GM18520 (cell line): ENCODE measurements around the gene SLC6A13.

ENCODE experiments used
- ATAC-seq: cut with Tn5 transposase; IDR thresholded peaks from one replicate; pipeline ENCODE4 v1.9.1; 2021; ENCODE audit not compliant: unreplicated experiment

SLC6A13 gene

DNA sequence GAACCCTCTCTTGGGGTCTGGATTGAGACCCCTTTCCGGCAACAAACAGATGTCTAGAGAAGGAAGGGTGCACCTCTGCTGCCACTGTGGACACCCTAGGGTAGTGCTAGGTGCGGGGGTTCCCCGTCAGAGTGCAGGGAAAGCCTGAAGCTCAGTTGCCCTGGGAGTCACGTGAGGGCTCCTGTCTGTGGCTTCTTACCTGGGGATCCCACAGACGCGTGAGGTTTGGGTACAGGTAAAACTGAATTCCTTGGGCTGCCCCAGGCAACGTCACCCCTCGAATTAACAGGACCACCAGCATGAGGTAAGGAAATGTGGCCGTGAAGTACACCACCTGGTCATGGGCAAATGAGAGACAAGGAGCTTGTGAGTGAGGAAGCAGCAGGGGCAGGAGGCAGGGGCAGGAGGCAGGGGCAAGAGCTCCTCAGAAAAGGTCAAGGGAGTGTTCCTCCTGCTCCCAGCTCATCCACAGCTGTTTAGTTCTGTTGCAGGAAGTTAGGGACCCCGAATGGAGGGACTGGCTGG is 27.7 kb downstream of the SLC6A13 start:
- no peak for ATAC-seq

DNA sequence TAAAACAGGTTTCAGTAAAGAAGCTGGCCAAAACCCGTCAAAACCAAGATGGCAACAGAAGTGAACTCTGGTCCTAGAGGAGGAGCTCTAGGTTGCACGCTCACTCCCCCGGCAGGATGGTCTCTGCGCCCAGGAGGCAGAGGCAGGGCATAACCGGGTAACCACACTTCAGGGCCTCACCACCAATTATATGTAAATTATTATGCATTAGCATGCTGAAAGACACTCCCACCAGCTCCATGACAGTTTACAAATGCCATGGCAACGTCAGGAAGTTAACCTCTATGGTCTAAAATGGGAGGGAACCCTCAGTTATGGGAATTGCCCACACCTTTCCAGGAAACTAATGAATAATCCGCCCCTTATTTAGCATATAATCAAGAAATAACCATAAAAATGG is 28.6 kb downstream of the SLC6A13 start:
- ATAC-seq, result no peak

DNA sequence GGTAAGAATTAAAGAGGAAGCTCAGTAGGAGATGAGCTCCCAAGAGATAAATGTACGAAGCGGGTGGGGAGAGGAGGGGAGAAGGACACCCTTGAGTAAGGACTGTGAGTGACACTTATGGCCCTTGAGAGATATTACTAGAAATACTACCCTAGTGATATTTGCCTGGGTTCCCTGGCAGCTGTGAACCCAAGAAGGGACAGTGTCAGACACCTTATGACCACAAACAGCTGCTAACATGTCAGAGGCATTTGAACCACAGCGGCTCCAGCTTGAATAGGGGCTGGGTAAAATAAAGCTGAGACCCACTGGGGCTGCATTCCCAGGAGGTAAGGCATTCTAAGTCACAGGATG is 29.0 kb downstream of the SLC6A13 start:
- ATAC-seq, result no peak

DNA sequence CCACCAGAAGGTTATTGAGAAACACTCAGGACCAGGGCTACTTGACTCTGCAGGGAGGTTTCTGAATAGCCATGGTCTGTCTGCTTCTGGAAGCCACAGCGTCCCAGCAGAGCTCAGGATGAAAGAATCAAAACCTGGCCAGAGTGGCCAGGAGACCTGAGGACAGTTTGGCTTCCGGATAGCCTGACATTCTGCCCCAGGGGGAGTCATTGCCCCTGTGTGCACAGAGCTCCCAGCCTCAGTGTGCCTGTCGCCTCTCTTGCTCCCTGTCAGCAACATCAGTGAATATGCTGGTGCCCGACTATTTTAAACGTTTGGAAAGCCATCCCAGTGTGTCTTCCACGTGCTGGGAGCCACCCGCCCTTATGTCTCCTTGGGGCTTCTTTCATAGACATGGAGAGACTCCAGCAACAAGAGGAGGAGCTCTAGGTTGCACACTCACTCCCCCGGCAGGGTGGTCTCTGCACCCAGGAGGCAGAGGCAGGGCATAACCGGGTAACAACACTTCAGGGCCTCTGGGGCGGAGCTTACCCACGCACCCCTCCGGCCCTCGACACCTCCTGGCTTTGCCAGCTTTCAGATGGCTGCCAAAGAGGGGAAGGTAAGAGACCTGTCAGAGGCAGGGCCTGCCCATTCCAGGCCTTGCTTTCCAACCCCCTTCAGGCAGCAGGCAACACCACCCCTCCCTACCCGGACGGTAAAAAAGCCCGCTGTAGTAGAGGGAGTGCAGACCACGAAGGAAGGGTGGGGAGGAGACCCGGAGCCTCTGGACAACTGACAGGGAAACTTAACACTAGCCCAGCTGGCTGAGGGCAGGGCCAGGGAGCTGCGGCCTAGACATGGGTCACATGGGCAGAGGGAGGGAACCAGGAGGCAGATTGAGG is 29.7 kb downstream of the SLC6A13 start:
- no peak for ATAC-seq

DNA sequence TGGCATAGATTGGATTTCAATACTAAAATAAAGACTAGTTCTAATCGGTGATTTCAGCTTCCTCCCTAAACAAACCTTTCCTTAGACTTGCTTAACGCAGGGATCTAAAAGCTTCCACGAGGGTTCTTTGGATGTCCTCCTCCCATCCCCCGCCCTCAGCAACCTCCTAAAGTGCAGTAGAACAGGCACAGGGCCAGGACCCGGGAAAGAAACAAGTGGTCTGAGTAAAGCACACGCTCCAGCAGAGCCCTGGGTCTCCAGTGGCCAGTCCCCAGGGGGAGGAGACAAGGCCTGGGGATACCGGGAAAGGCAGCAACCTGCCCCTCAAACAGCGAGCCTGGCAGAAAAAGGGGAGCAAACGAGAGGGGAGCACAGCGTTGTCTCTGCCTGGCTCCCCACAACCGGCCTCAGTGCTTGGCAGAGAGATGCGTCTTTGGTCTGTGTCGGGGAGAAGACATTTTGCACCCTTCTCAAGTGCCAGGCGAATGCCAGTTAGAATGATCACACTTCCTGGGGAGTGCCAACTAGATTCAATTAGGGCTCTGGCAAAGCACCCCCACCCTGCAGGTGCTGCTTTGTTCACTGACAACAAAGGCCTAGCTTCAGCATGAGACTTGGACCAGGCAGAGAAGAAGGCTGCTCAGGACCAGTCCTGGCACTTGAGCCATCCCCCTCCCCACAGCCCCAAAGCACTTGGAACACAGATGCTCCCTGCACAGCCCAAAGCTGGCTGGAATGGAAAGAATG is 31.5 kb downstream of the SLC6A13 start:
- no peak for ATAC-seq

DNA sequence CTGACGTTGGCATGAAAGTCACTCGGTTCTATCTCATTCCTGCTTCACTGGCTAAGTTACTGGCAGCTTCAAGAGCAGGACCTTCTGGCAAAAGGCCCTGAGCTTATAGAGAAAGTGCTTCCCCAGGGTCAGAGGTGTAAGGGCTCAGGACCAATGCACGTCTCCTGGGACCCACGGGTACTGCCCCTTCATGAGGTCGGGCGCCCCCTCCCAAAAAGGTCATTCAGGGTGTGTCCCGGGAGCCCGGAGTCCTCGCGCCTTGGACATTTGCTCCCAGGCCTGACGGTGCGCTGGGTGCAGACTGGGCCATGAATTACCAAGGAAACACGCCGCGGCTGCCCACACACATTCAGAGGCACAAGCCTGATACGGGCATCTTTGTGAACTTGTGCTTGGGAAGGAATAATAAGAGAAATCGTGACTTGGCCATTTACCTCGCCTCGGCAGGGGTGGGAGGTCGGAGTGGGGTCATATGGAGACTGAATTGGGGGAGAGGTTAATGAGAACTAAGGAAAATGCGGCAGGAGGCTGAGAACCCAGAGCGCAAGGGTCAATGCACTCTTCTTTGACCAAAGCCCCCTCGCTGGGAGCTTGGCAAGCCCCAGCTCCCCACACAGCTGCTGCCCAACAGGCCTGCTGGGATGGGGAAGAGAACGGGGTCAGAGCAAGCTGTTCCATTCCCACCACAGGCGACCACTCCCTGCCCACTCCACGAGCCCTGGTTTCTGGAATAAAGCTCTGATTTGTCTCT is 33.0 kb downstream of the SLC6A13 start:
- ATAC-seq, result no peak

DNA sequence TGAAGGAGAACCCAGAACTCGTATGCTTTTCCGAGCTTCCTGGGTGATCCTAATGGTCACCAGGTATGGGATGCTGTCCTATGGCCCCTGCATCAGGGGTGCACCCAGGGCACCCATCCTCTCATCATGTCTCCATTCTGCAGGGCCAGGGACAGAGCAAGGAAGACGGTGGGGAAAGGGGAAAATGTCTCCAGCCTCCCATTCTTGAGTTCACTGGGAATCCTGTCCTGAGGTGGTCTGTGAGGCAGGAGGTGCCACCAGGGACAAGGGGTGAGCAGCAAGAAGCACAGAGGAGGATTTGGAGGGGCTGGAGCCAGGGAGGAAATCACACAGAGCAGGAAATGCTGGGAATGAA is 33.8 kb downstream of the SLC6A13 start:
- no peak for ATAC-seq

DNA sequence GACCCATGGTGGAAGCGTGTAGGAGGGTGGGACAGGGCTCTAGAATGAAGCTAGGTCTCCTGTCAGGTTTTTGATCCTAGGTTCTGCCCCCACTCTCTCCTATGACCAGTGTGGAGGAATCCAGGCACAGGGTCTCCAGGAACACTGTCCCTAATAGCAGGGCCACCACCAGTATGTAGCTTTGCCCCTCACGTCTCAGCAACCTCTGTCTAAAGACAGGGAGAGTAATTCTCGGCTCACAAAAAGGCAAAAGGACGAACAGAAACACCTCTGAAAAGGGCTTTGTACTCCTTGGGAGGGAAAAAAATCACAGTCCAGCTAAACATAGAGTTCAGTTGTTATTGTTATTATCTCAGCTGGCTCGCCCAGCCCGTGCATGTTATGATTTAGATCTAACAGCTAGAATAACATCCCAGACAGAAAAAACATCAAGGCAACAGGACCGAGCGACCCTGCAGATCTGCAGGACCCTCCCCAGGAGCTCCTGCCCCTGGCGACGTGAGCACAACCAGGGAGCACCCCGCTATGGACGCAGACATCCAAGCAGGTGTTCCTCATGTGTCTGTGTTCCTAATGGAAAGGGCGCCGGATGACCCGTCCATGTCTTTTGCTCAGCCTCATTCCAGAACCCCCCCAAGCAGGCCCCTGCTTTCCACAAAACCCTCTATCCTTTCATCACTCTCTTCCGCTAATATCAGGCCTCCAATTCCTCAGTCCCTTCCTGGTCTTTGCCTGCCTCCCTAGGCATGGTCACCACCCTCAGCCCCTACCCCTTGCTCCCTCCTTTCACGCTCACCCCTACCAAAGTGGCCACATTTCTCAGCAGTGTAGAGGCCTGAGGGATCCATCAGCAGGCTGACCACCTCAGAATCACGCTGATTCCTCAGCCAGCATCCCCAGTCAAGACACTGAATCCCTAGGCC is 34.5 kb downstream of the SLC6A13 start:
- ATAC-seq, result no peak

DNA sequence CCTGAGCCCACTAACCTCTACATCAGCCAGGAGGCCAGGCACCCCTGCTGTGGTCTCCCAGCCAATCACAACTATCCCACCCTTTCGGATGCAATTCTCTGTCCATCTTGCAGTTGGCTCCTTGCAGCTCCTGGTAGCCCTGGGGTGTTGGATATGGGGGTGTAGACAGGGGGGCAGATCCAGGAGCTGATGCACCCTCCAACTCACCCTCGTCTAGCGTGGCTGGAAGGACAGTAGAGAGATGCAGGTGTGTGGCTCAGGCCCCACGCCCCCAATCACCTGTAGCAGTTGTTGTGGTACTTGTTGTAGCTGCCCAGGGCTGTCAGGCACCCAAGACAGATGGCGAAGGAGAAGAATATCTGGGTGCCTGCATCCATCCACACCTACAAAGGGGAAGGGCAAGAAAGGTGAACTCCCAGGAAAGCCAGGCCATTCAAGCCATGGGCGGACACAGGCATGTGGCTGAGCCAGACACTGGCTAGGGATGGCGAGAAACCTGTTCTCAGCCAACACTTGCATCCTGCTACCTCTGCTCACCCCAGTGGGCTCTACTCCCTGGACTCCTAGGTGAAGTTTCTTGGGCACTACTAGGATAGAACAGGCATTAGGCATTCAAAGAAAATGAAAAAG is 35.2 kb downstream of the SLC6A13 start:
- no peak for ATAC-seq

DNA sequence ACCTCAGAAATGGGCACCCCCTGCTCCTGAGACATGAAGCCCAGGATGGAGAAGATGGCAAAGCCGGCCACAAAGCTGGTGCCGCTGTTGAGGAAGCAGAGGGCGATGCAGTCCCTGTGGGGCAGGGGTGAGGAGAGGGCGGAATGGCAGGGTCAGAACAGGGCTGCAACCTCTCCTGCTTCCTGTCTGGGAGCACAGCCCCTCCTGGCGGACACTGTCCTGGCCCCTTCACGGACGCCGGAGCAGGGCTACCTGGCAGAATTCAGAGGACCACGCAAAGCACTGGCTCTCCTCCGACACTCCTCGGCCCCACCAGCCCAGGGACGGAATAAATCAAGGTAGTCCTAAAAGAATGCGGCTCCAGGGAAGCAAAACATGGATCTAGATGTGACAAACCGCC is 36.2 kb downstream of the SLC6A13 start:
- no peak for ATAC-seq

DNA sequence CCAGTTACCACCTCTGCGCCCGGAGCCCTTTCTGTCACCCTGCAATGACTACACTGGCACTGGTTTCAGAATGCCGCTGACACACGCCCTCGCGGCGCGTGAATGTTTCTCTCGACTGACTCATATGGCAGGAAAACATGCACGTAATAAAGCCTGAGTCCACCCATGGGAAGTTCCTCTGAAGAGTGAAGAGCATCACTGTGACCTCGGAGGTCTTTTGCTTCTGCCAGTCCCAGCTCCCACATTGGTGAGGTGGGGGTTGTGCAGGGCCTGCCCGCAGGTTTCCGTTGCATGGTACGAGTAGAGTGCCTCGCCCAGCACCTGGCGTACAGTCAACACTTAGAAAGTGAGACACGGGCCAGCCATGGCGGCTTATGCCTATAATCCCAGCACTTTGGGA is 37.6 kb downstream of the SLC6A13 start:
- no peak for ATAC-seq

DNA sequence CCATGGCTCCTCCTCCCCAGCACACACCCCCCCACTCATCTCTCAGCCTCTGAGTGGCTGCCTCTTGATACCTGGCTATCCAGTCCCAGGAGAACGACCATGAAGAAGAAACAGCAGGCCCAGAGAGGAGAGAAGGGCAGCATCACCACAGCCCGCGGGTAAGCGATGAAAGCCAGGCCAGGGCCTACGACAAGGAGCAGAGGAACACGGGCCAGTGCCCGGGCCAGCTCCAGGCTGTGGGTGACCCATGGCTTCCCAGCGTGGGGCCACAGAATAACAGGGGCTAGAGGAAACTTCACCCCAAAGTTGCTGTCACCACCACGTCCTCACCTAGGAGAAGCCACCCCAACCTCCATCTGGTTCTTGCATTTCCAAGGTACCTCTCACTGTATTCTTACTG is 38.3 kb downstream of the SLC6A13 start:
- no peak for ATAC-seq

DNA sequence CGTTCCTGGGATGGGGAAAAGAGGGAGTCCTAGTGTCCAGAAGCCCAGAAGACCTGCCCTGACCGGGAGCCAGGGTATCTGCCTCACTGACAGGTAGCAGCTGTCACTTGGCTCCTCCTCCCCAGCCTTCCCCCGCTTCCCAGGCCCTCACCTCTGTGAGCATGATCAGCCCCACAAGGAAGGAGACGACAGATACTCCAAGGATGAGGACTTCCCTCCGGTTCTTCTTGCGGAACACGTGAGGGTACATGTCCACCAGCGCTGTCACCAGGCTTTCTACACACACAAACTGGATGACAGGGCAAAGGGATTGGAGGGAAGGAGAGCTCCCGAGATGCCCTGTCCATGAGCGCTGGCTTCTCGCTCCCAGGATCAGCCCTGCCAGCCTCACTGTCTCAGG is 38.8 kb downstream of the SLC6A13 start:
- no peak for ATAC-seq

DNA sequence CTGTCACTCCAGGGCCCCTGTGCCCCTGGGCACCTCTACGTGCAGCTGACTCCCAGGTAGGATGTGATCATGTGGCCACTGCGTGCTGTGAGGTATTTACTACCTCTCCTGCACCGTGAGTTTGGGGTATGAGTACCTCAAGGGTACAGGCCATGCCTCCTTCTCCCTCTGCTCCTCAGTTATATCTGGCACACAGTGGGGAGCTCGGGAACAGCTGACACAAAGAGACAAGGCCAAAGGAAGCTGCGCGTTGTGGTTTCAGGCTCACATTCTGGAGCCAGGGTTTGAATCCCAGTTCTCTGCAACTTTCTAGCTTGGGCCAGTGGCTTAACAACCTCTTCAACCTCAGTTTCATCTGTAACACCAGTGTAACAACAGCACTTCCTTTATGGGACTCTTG is 40.9 kb downstream of the SLC6A13 start:
- ATAC-seq, result no peak

DNA sequence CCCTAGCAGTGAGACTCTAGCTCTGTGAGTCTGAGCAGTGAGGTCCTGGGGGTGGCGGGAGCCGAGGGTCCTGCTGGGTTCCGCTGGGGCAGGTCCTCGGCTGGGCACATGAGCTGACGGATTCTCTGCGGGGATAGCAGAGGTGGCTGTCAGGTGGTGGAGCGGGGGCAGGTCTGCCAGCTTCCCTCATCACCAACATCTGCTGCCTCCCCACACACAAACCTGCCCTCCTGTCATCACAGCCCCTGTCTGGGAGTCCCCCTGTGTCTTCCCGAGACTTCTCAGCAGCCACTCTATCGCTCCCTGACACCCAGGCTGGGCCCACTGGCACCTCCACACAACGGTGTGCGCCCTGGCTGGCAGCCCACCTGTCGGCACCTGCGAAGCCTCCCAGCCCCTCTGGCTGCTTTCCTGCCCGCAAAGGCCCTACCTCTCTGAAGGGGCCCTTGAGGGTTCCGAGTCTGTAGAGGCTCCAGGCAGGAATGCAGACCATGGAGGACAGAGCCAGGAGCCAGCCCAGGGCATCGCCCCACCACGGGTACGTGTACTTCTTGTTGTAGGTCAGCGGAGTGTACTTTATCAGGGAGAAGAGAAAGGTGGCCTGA is 41.6 kb downstream of the SLC6A13 start:
- ATAC-seq, result no peak

DNA sequence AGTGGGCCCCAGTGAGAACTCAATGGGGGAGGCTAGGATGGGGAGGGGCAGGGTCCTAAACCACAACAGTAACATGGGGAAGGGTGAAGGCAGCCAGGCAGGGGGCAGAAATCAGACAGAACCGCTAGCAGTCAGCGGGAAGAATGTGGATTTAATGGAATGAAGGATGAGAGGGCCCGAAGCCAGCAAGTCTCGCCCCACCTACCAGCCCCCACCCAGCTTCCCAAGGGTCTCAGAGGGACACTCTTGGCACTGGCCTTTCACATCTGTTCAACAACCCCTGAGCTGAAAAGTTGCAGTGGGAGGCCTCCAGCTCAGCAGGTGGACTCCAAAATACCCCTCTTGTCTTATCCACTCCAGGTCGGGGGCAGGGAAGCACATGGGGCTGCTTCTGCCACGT is 42.1 kb downstream of the SLC6A13 start:
- ATAC-seq, result no peak

DNA sequence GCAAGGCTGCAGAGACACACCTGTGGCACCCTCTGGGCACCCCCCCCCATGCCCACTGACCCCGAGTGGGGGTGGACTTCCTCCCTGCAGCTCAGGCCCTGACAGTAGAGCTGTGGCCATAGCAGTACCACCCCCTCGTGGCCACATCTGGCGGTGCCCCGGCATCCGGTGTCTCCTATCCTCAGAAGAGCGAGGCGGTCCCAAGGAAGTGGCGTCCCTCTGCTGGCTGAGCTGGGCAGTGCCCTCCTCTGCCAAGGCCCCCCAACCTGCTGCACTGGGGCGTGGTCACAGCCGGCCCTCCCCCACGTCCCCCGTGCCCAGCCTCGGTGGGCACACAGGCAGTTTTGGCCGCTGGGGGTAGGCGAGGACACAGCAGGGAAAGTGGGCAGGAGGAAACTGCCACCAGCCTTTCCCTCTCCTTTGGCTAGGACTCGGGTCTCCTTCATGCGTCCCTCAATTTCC is 42.7 kb downstream of the SLC6A13 start:
- ATAC-seq, result no peak

DNA sequence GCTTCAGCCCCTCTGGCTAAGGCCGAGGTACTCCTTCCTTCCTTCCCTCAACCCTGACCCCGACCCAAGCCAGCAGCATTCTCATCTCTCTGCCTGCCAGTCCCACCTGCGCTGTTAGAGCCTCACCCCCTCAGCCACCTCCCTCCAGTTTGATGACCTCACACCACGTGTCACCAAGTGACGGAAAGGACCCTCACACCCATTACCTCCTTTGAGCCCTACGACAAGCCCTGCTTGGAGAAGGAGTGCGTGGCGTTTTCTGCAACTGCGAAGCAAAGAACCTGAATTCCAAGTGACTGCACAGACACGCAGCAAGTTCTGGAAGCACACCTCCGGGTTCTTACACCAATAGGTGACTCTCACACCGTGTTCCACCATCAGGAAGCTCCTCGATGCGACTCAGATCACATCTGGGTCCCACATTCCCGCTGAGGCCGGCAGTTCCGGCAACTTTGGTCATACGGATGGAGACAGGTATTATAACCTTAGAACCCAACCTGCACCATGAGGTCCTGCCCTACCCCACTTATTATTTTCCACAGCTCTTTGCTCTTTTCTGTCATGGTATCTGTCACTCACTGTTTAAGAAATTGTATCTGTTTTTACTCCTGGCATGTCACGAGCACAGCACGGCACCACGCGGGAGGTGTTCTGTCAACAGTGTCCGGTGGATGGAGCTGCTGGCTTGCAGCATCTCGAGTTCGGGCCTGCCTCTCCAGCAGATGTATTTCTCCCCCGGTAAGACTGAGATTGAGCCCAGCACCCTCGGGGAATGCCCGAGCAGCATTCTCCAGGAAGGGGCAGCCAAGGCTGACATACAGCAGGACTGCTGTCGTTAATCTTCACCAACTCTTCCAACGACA is 43.7 kb downstream of the SLC6A13 start:
- no peak for ATAC-seq

DNA sequence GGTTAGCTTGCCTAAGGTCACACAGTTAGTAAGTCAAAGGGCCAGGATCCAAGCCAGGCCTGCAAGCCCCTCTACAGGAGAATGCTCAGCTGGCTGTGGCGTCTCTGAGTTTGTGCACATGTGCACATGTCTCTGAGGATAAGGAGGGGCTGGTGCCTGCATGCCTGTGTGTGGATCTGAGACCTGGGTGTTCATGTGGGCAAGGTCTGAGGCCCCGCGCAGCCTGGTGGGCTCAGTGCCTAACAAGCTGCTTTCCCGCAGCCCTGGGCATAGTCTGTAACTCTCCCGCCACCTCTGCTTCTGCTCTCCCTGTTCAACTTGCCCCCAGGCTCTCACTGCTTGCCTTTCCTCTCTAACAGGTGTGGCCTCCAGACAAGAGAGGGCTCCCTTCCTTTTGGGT is 44.4 kb downstream of the SLC6A13 start:
- ATAC-seq, result no peak
